GM12892 (cell line): ENCODE measurements around the gene GIN1.

Experiments used
- POLR2A ChIP-seq: IDR thresholded peaks from 2 replicates; pipeline ENCODE4 v1.6.1; 2011; ENCODE audit warnings: low read depth, low read length, control low read depth
- POLR2AphosphoS5 ChIP-seq: IDR thresholded peaks from 2 replicates; pipeline ENCODE4 v1.6.1; 2011; ENCODE audit warnings: low read depth, low read length, control low read depth
- TAF1 ChIP-seq: IDR thresholded peaks from 2 replicates; pipeline ENCODE4 v1.6.1; 2011; ENCODE audit warnings: low read depth, mild to moderate bottlenecking, control low read depth, low read length, borderline replicate concordance

- TF ChIP-seq TAF1 (no peak), POLR2AphosphoS5 (no peak), POLR2A (no peak)
Observed at GRCh38 chr5:103148213-103148612, 28.3 kb upstream of the GIN1 start.
